Transverse colon (tissue), 4 donors: ENCODE measurements around the gene MACROD1. TPM values are rescaled to one million over a fixed set of nuclear protein-coding genes. Genes with fewer than 3 reads are reported as not detected.

Experiments used
- DNase-seq: peaks from one replicate; pipeline ENCODE4 v3.0.0-alpha.2; 2019
- H3K27ac ChIP-seq, 4 donors: fragments of 200-600 bp; sonication (generic); 2 replicates each; pipeline ENCODE4 v1.5.1; 2016 to 2018; ENCODE audit warnings: inconsistent platforms in 4 of 4
- H3K27me3 ChIP-seq: fragments of 200-600 bp; sonication (generic); 2 replicates; pipeline ENCODE4 v1.5.1; 2017; ENCODE audit warnings: inconsistent platforms
- H3K36me3 ChIP-seq, 4 donors: fragments of 200-600 bp; sonication (generic); 2 replicates each; pipeline ENCODE4 v1.5.1; 2017 to 2019; ENCODE audit warnings: inconsistent platforms in 4 of 4
- H3K4me1 ChIP-seq, 4 donors: fragments of 200-600 bp; sonication (generic); 2 replicates each; pipeline ENCODE4 v1.5.1; 2017 to 2020; ENCODE audit warnings: inconsistent platforms in 4 of 4
- H3K4me3 ChIP-seq, 4 donors: fragments of 200-600 bp; sonication (generic); 1 replicate in 1 of 4; 2 replicates in 3 of 4; pipeline versions ENCODE4 v1.5.1 to v1.6.1; 2017 to 2019; ENCODE audit warnings: inconsistent platforms in 4 of 4
- H3K9me3 ChIP-seq, 2 donors: fragments of 200-600 bp; sonication (generic); 2 replicates each; pipeline ENCODE4 v1.5.1; 2017 to 2019; ENCODE audit warnings: inconsistent platforms in 2 of 2
- CTCF ChIP-seq, 5 experiments: fragments of 200-600 bp in 3 of 5; fragments of 450-650 bp in 2 of 5; sonication (generic) in 3 of 5; IDR thresholded peaks; 1 replicate in 2 of 5; 2 replicates in 3 of 5; pipeline ENCODE4 v1.5.1; 2016 to 2017; ENCODE audit warnings: antibody characterized with exemption in 5 of 5, inconsistent platforms in 3 of 5, mild to moderate bottlenecking in 2 of 5, moderate library complexity in 1 of 5
- EP300 ChIP-seq: sonication (generic); formaldehyde crosslinking; IDR thresholded peaks from one replicate; pipeline ENCODE4 v1.6.1; 2017; ENCODE audit warnings: antibody characterized with exemption, low read depth
- POLR2A ChIP-seq: fragments of 450-650 bp; IDR thresholded peaks from one replicate; pipeline ENCODE4 v1.6.1; 2016; ENCODE audit warnings: antibody characterized with exemption, mild to moderate bottlenecking, moderate library complexity
- POLR2AphosphoS5 ChIP-seq, 3 donors: sonication (generic); formaldehyde crosslinking; IDR thresholded peaks; one replicate each; pipeline ENCODE4 v1.6.1; 2016; ENCODE audit warnings: antibody characterized with exemption in 3 of 3
- WGBS, 2 donors: methylation state at CpG; one replicate each; pipeline ENCODE4 v1.1.5; 2018; ENCODE audit warnings: low coverage in 1 of 2; 5-methylcytosine and 5-hydroxymethylcytosine counted together
- in situ Hi-C, 4 donors: fragments of 200-750 bp; cut with MboI; loops; one replicate each; pipeline versions ENCODE4 v1.15.0 to v1.15.1; 2017; ENCODE audit warnings: low sequenced_read_pairs in 3 of 4, low pct_ligation_motif_present in 1 of 4, low pct_unique_long_range_greater_than_20kb in 1 of 4
- intact Hi-C: fragments of 100-400 bp; cut with DNase I; formaldehyde crosslinking; loops from one replicate; pipeline ENCODE4 v1.15.1; 2023; ENCODE audit warnings: low total_unique reads
- total RNA-seq, 4 donors: library from RNA; depleted of rRNA; stranded (reverse); fragments of >200 nt; gene quantifications; one replicate each; pipeline ENCODE4 v1.1.0, GENCODE V29; 2016

MACROD1 gene
- total RNA-seq, 4 donors from 2014 or later, result 42.9 to 50.7 (median 50.1) TPM

GRCh38 chr11:64007629-64008282 lies 158.2 kb downstream of the MACROD1 start:
- intact Hi-C loops (no loop called here), in situ Hi-C loops (loop anchor here in 1 of 4 donors (10.0 kb wide), 1 partner anchor 137 kb away; no protein-coding TSS in a partner anchor)
- H3K27ac ChIP-seq, result peak overlapping the region in 2 of 4 donors; percentile 22 to 55
- TF ChIP-seq EP300 (no peak), CTCF (IDR thresholded peaks at IDR 0.05) (peak in 4 of 5 experiments; percentile 17 to 51 (median 31))
- WGBS, 2 donors, result 6% methylated on average over 37 of the region's 40 CpGs; no CpG with 5 or more reads in 1 of the 2 donors
- peak; percentile 65 for DNase-seq
- peaks cover 0 to 17% (median 13%) of the 10 kb centered on the region in 4 donors for H3K4me1 ChIP-seq
- H3K36me3 ChIP-seq, result no peaks in the 10 kb centered on the region
- peaks cover 9% of the 10 kb centered on the region for H3K27me3 ChIP-seq
- H3K9me3 ChIP-seq, result no peaks in the 10 kb centered on the region
- H3K4me3 ChIP-seq, result peak overlapping the region in 3 of 4 donors; percentile 5 to 48 (median 21)

- Histone ChIP-seq H3K36me3 (no peaks in the 10 kb centered on the region), H3K9me3 (no peaks in the 10 kb centered on the region), H3K27me3 (peaks cover 9% of the 10 kb centered on the region), H3K27ac (peak overlapping the region in 2 of 4 donors; percentile 22 to 55), H3K4me3 (peak overlapping the region in 3 of 4 donors; percentile 5 to 48 (median 21)), H3K4me1 (peaks cover 0 to 17% (median 13%) of the 10 kb centered on the region in 4 donors)
- in situ Hi-C loops, result loop anchor here in 1 of 4 donors (10.0 kb wide), 1 partner anchor 138 kb away; no protein-coding TSS in a partner anchor
- 3% methylated on average over 26 of the region's 27 CpGs; no CpG with 5 or more reads in 1 of the 2 donors for WGBS, 2 donors
- intact Hi-C loops, result no loop called here
- DNase-seq, result no peak
- TF ChIP-seq POLR2AphosphoS5 (IDR thresholded peaks at IDR 0.05) (no peak), CTCF (IDR thresholded peaks at IDR 0.05) (no peak), POLR2A (no peak), EP300 (no peak)
Measured at GRCh38 chr11:64007160-64007628, 158.7 kb downstream of the MACROD1 start.

- in situ Hi-C loops, result loop anchor here in 1 of 4 donors (10.0 kb wide), 1 partner anchor 138 kb away; no protein-coding TSS in a partner anchor
Measured at GRCh38 chr11:64006398-64006797, 159.5 kb downstream of the MACROD1 start.

More at GRCh38 chr11:64006398-64006797, 159.5 kb downstream of the MACROD1 start:
- Histone ChIP-seq H3K36me3 (no peaks in the 10 kb centered on the region), H3K4me1 (peaks cover 0 to 17% (median 13%) of the 10 kb centered on the region in 4 donors), H3K27me3 (peaks cover 9% of the 10 kb centered on the region), H3K9me3 (no peaks in the 10 kb centered on the region), H3K4me3 (no peak overlapping the region), H3K27ac (no peak overlapping the region)
- TF ChIP-seq CTCF (IDR thresholded peaks at IDR 0.05) (no peak), EP300 (no peak), POLR2AphosphoS5 (IDR thresholded peaks at IDR 0.05) (no peak), POLR2A (no peak)
- intact Hi-C loops, result no loop called here
- WGBS, 2 donors, result 62 to 63% methylated on average over 10 to 12 of the region's 12 CpGs
- no peak for DNase-seq
